ENCODE results near the gene PKHD1. TPM values are rescaled to one million over a fixed set of nuclear protein-coding genes. Genes with fewer than 3 reads are reported as not detected.

Gene PKHD1
- total RNA-seq, 1 experiment from 2014 or later, result not detected

DNA sequence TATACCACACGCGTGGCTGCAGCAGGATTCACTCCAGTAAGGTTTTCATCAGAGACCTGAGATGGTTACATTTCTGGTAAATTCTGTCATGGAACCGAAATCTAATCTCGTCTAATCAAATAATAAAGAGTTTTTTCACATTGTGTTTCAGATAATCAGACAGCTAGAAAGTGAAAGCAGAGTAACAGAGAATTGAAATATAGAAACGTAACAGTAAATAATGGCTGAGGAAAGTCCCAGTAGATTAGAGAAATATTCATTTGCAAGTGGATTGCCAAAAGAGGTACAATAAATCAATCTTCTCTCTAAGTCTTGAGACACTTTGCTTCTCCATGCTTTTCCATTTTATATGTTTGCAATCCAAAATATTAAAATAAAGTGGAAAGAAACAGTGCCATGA is 42.4 kb downstream of the PKHD1 start:
- no peak overlapping the region for H3K27ac Mint-ChIP-seq (ENCODE audit: low read depth, unreplicated experiment)
- no peaks in the 10 kb centered on the region for H3K36me3 Mint-ChIP-seq (ENCODE audit: insufficient read depth, unreplicated experiment)
- POLR2A ChIA-PET, result no interaction called here

DNA sequence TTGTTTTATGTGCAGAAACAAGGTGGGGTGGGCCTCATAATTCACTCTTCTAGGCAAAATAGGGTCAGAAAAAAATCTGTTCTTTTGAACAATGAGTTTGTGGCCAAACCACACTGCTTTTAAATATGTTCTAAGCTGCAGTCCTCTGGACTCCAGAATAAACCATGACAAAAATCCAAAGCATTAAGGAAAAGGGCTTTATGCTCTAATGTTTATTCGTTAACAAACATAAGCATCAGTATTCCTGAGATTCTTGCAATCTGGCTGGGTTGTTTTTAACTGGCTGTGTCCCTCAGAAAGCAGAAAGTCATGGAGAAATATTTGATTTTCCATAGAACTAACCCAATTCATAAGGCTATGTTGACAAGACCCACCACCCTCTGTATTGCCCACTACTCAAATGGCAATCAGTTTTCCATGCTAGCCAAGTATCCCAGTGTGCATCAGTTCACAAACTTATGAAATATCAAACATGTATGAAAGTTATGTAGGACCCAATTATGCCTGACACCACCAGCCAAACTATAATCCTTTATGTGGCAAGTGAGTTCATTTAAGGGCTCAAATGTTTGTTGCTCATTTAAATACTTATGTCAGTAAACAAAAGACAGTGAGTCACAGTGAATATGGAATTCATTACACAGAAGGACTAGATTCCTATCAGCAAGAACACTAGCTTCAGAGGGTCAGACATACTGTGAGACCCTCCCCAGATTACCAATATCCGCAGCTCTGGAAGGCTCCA is 45.1 kb downstream of the PKHD1 start:
- DNase-seq (ENCODE audit: unreplicated experiment), result no peak
- Mint-ChIP-seq H3K27me3 (ENCODE audit: insufficient read depth, unreplicated experiment) (peaks cover 17% of the 10 kb centered on the region), H3K4me3 (ENCODE audit: unreplicated experiment) (no peak overlapping the region), H3K36me3 (ENCODE audit: insufficient read depth, unreplicated experiment) (no peaks in the 10 kb centered on the region), H3K9me3 (ENCODE audit: unreplicated experiment) (no peaks in the 10 kb centered on the region), H3K27ac (ENCODE audit: low read depth, unreplicated experiment) (no peak overlapping the region), H3K4me1 (ENCODE audit: insufficient read depth, unreplicated experiment) (peaks cover 9% of the 10 kb centered on the region)
- no TSS peak for BruUV-seq (replicated peaks)
- ChIA-PET POLR2A (interaction anchor here (0.6 kb wide), 1 partner anchor 525 kb away, joined by 3 read pairs; no protein-coding TSS in a partner anchor), CTCF (interaction anchor here (1.3 kb wide), 1 partner anchor 18 kb away, joined by 4 read pairs; no protein-coding TSS in a partner anchor)
- TF ChIP-seq, protein P1, sequence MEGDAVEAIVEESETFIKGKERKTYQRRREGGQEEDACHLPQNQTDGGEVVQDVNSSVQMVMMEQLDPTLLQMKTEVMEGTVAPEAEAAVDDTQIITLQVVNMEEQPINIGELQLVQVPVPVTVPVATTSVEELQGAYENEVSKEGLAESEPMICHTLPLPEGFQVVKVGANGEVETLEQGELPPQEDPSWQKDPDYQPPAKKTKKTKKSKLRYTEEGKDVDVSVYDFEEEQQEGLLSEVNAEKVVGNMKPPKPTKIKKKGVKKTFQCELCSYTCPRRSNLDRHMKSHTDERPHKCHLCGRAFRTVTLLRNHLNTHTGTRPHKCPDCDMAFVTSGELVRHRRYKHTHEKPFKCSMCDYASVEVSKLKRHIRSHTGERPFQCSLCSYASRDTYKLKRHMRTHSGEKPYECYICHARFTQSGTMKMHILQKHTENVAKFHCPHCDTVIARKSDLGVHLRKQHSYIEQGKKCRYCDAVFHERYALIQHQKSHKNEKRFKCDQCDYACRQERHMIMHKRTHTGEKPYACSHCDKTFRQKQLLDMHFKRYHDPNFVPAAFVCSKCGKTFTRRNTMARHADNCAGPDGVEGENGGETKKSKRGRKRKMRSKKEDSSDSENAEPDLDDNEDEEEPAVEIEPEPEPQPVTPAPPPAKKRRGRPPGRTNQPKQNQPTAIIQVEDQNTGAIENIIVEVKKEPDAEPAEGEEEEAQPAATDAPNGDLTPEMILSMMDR (IDR thresholded peaks at IDR 0.05; ENCODE audit: unreplicated experiment), result no peak
- intact Hi-C loops (cut with micrococcal nuclease), result no loop called here

More for the DNA sequence above, 42.4 kb downstream of the PKHD1 start:
- no peaks in the 10 kb centered on the region for H3K9me3 Mint-ChIP-seq (ENCODE audit: unreplicated experiment)
- TF ChIP-seq, protein P1 (IDR thresholded peaks at IDR 0.05; ENCODE audit: unreplicated experiment), result no peak
- peaks cover 9% of the 10 kb centered on the region for H3K4me1 Mint-ChIP-seq (ENCODE audit: insufficient read depth, unreplicated experiment)
- intact Hi-C loops (cut with micrococcal nuclease), result no loop called here
- no peak overlapping the region for H3K4me3 Mint-ChIP-seq (ENCODE audit: unreplicated experiment)
- CTCF ChIA-PET, result no interaction called here
- BruUV-seq (replicated peaks), result no TSS peak
- peaks cover 17% of the 10 kb centered on the region for H3K27me3 Mint-ChIP-seq (ENCODE audit: insufficient read depth, unreplicated experiment)
- no peak for DNase-seq (ENCODE audit: unreplicated experiment)

DNA sequence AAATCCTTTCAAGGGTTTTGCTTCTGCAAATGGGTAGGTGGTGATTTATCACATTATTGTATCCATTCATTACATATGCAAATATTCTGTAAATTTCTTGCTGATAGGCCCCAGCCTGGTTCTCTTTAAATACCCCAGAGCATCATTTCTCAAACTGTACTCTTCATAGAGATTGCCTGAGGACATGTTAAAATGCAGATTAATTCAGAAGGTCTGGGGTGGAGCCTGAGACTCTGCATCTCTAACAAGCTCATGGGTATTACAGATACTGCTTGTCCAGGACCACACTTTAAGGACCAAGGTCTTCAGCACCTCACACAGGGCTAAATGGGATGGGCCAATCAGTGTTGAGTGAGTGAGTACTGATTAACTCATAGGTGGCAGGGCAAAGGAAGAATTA is 46.3 kb downstream of the PKHD1 start:
- H3K36me3 Mint-ChIP-seq (ENCODE audit: insufficient read depth, unreplicated experiment), result no peaks in the 10 kb centered on the region
- no TSS peak for BruUV-seq (replicated peaks)
- TF ChIP-seq, protein P1 (IDR thresholded peaks at IDR 0.05; ENCODE audit: unreplicated experiment), result no peak
- H3K27ac Mint-ChIP-seq (ENCODE audit: low read depth, unreplicated experiment), result no peak overlapping the region
- H3K9me3 Mint-ChIP-seq (ENCODE audit: unreplicated experiment), result no peaks in the 10 kb centered on the region
- H3K4me1 Mint-ChIP-seq (ENCODE audit: insufficient read depth, unreplicated experiment), result peaks cover 1% of the 10 kb centered on the region
- ChIA-PET POLR2A (no interaction called here), CTCF (interaction anchor here (0.7 kb wide), 1 partner anchor 20 kb away, joined by 3 read pairs; no protein-coding TSS in a partner anchor)
- intact Hi-C loops (cut with micrococcal nuclease), result no loop called here
- no peak for DNase-seq (ENCODE audit: unreplicated experiment)
- H3K27me3 Mint-ChIP-seq (ENCODE audit: insufficient read depth, unreplicated experiment), result peaks cover 9% of the 10 kb centered on the region
- H3K4me3 Mint-ChIP-seq (ENCODE audit: unreplicated experiment), result no peak overlapping the region

DNA sequence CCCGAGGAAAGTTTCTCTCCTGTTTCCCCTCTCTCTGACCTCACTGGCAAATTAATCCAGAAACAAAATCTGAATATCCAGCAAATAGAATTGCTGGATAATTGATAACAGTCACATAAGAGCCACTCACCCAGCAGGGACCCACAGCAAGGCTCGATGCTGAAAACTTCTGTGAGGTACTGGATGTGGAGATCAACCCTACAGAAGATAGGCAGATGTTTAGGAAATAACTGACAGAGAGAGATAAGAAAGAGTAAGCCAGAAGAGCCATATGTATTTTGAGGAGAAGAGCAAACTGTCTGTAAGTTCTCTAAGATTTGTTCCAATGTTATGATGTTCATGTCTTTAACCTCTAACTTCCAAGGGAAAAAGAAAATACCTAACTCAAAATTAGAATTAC is 59.7 kb downstream of the PKHD1 start:
- Mint-ChIP-seq H3K36me3 (ENCODE audit: insufficient read depth, unreplicated experiment) (no peaks in the 10 kb centered on the region), H3K27me3 (ENCODE audit: insufficient read depth, unreplicated experiment) (peaks cover 31% of the 10 kb centered on the region), H3K9me3 (ENCODE audit: unreplicated experiment) (no peaks in the 10 kb centered on the region), H3K4me3 (ENCODE audit: unreplicated experiment) (no peak overlapping the region), H3K27ac (ENCODE audit: low read depth, unreplicated experiment) (no peak overlapping the region), H3K4me1 (ENCODE audit: insufficient read depth, unreplicated experiment) (no peaks in the 10 kb centered on the region)
- TF ChIP-seq, protein P1 (IDR thresholded peaks at IDR 0.05; ENCODE audit: unreplicated experiment), result no peak
- DNase-seq (ENCODE audit: unreplicated experiment), result no peak
- ChIA-PET POLR2A (no interaction called here), CTCF (interaction anchor here (0.6 to 2.1 kb wide), 2 partner anchors 22 to 204 kb away, joined by 3 to 9 read pairs; no protein-coding TSS in a partner anchor)
- intact Hi-C loops (cut with micrococcal nuclease), result no loop called here
- BruUV-seq (replicated peaks), result no TSS peak

Measured in MCF 10A (cell line).